Measurements from ENCODE around the gene AHI1. TPM values are rescaled to one million over a fixed set of nuclear protein-coding genes. Genes with fewer than 3 reads are reported as not detected.
A peak's percentile ranks its signal among the peaks of the same experiment; 100 is the strongest.

AHI1 gene
- polyA plus RNA-seq (4.1 to 7.0 TPM (median 5.1 TPM) in 3 replicates), polyA minus RNA-seq (1.1 to 14.9 TPM (median 5.9 TPM) in 3 replicates)
- polyA plus RNA-seq (2011; ENCODE audit: low read depth) = 33.9 TPM
- polyA plus RNA-seq (2011; cell fraction: cytosol; rRNA removed) = 2.7 and 4.5 TPM in 2 replicates
- 6.9 and 11.6 TPM in 2 replicates for polyA plus RNA-seq (2011; cell fraction: nucleus; rRNA removed)
- polyA plus RNA-seq (2012; ENCODE audit: low replicate concordance) = 3.1 and 8.9 TPM in 2 replicates
- 5.2 TPM for polyA minus RNA-seq (2011; cell fraction: cytosol; rRNA and poly(A)+ RNA removed)
- 13.2 and 22.0 TPM in 2 replicates for polyA minus RNA-seq (2011; cell fraction: nucleus; rRNA and poly(A)+ RNA removed)

DNA sequence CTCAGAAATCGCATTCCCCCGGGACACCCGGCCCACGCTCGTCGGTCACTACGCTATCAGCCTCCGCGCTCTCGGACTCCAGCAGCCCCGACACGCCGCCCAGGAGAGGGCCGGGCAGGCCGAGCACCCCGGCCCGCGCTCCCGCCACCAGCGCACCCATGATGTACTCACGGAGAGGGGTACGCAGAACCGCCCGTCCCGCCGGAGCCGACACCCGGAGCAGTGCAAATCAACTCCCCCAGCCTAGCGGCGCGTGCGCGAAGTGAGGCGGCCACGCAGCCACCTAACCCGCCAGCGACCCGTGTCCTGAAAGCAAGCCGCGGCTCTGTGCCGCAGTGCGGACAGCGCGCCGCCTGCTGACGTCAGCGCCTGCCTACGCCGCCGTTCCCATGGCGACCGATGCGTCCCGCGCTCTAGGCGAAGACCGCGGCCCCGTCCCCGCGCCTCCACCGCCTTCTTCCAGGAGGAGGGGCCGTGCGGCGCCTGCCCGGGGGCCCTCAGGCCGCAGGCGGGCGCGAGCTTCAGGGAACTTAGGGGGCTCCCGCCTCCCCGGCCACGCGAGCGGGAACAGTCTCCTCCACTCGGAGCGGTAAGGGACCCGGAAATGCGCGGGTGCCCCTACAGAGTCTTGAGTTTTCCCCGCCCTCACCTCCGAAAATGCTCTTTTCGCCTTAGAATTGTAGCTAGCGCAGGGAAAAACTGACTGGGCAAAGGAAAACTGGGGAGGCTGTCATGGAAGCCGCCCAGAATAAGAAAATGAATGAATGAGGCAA lies at the start of gene AHI1:
AHI1 (minus strand) TSS at position 329 of the 773 bp plus-strand sequence. CDS start 5,503 bp downstream, outside the sequence.
- Histone ChIP-seq H3K4me2 (ENCODE audit: control insufficient read depth, extremely low read depth, insufficient read depth, low read depth, low read length) (peak within 1 kb of the TSS; percentile 92), H4K20me1 (ENCODE audit: control insufficient read depth, extremely low read depth, insufficient read depth, low read length) (no peaks in the 10 kb centered on the region), H3K9me3 (ENCODE audit: control insufficient read depth, low read depth, low read length) (no peaks in the 10 kb centered on the region), H3K9ac (ENCODE audit: control insufficient read depth, extremely low read depth, insufficient read depth, low read length) (peak within 1 kb of the TSS; percentile 94), H3K9me1 (ENCODE audit: control insufficient read depth, extremely low read depth, insufficient read depth, low read length) (no peaks in the 10 kb centered on the region), H3K36me3 (ENCODE audit: control insufficient read depth in 2 of 2, extremely low read depth in 1 of 2, insufficient read depth in 2 of 2, low read length in 2 of 2) (no peaks in the 10 kb centered on the region), H3K27ac (ENCODE audit: control insufficient read depth, insufficient read depth, low read length) (peak within 1 kb of the TSS; percentile 96), H3K79me2 (ENCODE audit: control insufficient read depth, insufficient read depth, low read length) (peaks cover 4% of the 10 kb centered on the region), H3K27me3 (ENCODE audit: control insufficient read depth, extremely low read depth, insufficient read depth, low read length) (no peaks in the 10 kb centered on the region), H3K4me3 (ENCODE audit: control insufficient read depth in 2 of 3, extremely low read depth in 1 of 3, insufficient read depth in 2 of 3, low read depth in 1 of 3, low read length in 3 of 3) (peak within 1 kb of the TSS; percentile 85 to 94 (median 87)), H3K4me1 (ENCODE audit: control insufficient read depth, extremely low read depth, insufficient read depth, low read length) (peaks cover 11% of the 10 kb centered on the region), H2AFZ (ENCODE audit: control insufficient read depth, low read length) (peak within 1 kb of the TSS; percentile 98)
- TF ChIP-seq, protein P1, sequence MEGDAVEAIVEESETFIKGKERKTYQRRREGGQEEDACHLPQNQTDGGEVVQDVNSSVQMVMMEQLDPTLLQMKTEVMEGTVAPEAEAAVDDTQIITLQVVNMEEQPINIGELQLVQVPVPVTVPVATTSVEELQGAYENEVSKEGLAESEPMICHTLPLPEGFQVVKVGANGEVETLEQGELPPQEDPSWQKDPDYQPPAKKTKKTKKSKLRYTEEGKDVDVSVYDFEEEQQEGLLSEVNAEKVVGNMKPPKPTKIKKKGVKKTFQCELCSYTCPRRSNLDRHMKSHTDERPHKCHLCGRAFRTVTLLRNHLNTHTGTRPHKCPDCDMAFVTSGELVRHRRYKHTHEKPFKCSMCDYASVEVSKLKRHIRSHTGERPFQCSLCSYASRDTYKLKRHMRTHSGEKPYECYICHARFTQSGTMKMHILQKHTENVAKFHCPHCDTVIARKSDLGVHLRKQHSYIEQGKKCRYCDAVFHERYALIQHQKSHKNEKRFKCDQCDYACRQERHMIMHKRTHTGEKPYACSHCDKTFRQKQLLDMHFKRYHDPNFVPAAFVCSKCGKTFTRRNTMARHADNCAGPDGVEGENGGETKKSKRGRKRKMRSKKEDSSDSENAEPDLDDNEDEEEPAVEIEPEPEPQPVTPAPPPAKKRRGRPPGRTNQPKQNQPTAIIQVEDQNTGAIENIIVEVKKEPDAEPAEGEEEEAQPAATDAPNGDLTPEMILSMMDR (optimal IDR thresholded peaks at IDR 0.05 in 1 of 3, IDR thresholded peaks at IDR 0.05 in 1 of 3, conservative IDR thresholded peaks at IDR 0.05 in 1 of 3; ENCODE audit: extremely low read depth in 1 of 3, insufficient read depth in 2 of 3, low read length in 3 of 3) = no peak
- TF ChIP-seq EZH2 (IDR thresholded peaks at IDR 0.05; ENCODE audit: low read length) = no peak
- DNase-seq (ENCODE audit: low read depth, low spot score) (peak; percentile 26), FAIRE-seq (no peak)
- dilution Hi-C loops (cut with MboI; ENCODE audit: extremely low pct_ligation_motif_present, low sequenced_read_pairs) = no loop called here

DNA sequence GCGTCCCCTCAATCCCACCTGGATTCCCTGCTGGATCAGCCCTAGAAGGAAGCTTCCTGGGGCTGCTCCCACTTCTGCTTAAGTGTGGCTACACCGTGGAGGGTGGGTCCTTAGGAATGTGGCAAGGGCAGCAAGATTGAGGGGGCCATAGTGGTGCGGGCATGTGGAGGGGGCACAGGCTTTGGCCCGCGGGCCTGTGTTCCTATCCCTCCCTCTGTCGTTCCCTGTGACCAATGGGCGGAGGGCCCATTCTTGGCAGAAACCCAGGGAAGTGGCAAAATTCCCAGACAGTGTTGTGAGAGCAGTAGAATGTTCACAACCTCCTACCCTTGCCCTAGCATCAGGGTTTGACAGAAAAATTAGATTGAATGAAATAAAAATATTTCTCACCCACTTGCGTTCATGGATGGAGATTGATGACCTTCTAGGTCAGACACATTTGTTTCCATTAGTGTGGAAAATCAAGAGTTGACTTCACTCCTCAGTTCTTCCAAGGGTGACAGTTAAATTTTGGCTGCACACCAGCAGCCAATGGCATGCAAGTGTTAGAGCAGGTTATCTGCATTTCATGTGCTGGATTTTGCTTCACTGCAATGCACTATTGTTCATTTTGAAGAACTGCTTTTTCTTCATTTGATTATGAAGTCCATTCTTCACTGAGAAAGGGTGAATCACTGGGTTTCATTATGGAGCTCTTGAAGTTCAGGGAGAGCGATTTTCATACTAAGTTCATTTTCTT lies 49.3 kb upstream of the AHI1 start:
- dilution Hi-C loops (cut with MboI; ENCODE audit: extremely low pct_ligation_motif_present, low sequenced_read_pairs) = no loop called here
- no peaks in the 10 kb centered on the region for H3K27me3 ChIP-seq (ENCODE audit: control insufficient read depth, extremely low read depth, insufficient read depth, low read length)
- TF ChIP-seq, protein P1 (optimal IDR thresholded peaks at IDR 0.05 in 1 of 3, IDR thresholded peaks at IDR 0.05 in 1 of 3, conservative IDR thresholded peaks at IDR 0.05 in 1 of 3; ENCODE audit: extremely low read depth in 1 of 3, insufficient read depth in 2 of 3, low read length in 3 of 3) = no peak
- TF ChIP-seq EZH2 (IDR thresholded peaks at IDR 0.05; ENCODE audit: low read length) = no peak
- no peaks in the 10 kb centered on the region for H3K36me3 ChIP-seq (ENCODE audit: control insufficient read depth in 2 of 2, extremely low read depth in 1 of 2, insufficient read depth in 2 of 2, low read length in 2 of 2)
- no peak overlapping the region for H3K4me2 ChIP-seq (ENCODE audit: control insufficient read depth, extremely low read depth, insufficient read depth, low read depth, low read length)
- H3K79me2 ChIP-seq (ENCODE audit: control insufficient read depth, insufficient read depth, low read length) = no peaks in the 10 kb centered on the region
- no peaks in the 10 kb centered on the region for H3K9me3 ChIP-seq (ENCODE audit: control insufficient read depth, low read depth, low read length)
- DNase-seq (ENCODE audit: low read depth, low spot score) = no peak
- no peak overlapping the region for H3K4me3 ChIP-seq (ENCODE audit: control insufficient read depth in 2 of 3, extremely low read depth in 1 of 3, insufficient read depth in 2 of 3, low read depth in 1 of 3, low read length in 3 of 3)
- no peak for FAIRE-seq
- no peaks in the 10 kb centered on the region for H3K4me1 ChIP-seq (ENCODE audit: control insufficient read depth, extremely low read depth, insufficient read depth, low read length)
- H3K9ac ChIP-seq (ENCODE audit: control insufficient read depth, extremely low read depth, insufficient read depth, low read length) = no peak overlapping the region
- H4K20me1 ChIP-seq (ENCODE audit: control insufficient read depth, extremely low read depth, insufficient read depth, low read length) = no peaks in the 10 kb centered on the region
- H3K27ac ChIP-seq (ENCODE audit: control insufficient read depth, insufficient read depth, low read length) = no peak overlapping the region
- H3K9me1 ChIP-seq (ENCODE audit: control insufficient read depth, extremely low read depth, insufficient read depth, low read length) = no peaks in the 10 kb centered on the region
- no peak overlapping the region for H2AFZ ChIP-seq (ENCODE audit: control insufficient read depth, low read length)

All from keratinocyte (primary cell).